HEK293T (cell line): Measurements from ENCODE around the gene CNKSR3.

Experiments
- FOXA1 ChIP-seq: fragments of 450-650 bp; IDR thresholded peaks from 2 replicates; pipeline ENCODE4 v1.6.1; 2016; ENCODE audit warnings: mild to moderate bottlenecking
- FOXK2 ChIP-seq: fragments of 450-650 bp; IDR thresholded peaks from 2 replicates; pipeline ENCODE4 v1.6.1; 2016; ENCODE audit warnings: mild to moderate bottlenecking

DNA sequence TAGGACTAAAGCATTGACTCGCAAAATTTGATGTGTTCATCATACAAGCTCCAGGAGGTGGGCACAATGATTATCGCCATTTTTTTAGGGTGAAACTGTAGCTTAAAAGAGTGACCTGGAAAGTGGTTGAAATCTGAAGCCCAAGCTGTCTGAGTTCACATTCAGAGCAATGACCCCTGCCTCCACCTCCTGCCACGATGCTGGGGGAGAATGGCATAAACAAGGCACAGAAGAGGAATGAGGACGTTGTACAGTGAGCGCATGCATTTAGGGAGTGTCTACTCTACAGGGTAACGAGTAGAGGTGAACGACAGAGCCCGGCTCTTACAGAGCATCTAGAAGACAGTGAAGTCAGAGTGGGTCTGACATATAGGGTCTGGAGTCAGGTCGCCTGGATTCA, 37.2 kb downstream of the CNKSR3 start:
- no peak for TF ChIP-seq FOXK2
- no peak for TF ChIP-seq FOXA1
